Measurements from ENCODE around the gene DOK5.

DNA sequence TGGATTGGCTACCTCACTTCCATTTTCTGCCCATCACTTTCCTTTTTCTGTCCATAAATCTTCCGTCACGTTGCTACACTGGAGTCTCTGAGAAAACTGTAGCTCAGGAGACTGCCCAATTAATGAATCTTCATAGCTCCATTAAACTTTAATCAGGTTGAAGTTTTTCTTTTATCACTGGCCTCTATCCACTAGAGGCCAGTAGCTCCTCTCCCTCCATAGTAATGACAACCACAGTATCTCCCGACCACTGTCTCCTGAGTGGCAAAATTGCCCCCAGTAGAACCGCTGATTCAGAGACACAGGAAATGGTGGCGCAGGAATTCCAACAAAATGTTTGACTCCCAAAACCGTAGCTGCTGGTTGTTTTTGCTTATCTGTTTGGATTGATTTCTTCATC lies 18.4 kb upstream of the DOK5 start:
- TF ChIP-seq CTCF (conservative IDR thresholded peaks at IDR 0.05; ENCODE audit: low read depth, low read length) (no peak), POLR2A (IDR thresholded peaks at IDR 0.05; ENCODE audit: low read depth, low read length) (no peak), CEBPB (IDR thresholded peaks at IDR 0.05; ENCODE audit: low read depth, low read length) (no peak), ELK1 (IDR thresholded peaks at IDR 0.05; ENCODE audit: borderline replicate concordance, low read depth, low read length) (no peak), RFX5 (IDR thresholded peaks at IDR 0.05; ENCODE audit: low read depth, low read length) (no peak), SMC3 (IDR thresholded peaks at IDR 0.05; ENCODE audit: low read depth, low read length) (no peak), RAD21 (IDR thresholded peaks at IDR 0.05; ENCODE audit: low read length) (no peak), BHLHE40 (IDR thresholded peaks at IDR 0.05; ENCODE audit: low read depth, low read length) (no peak), MAFK (IDR thresholded peaks at IDR 0.05; ENCODE audit: low read depth, low read length) (no peak), MXI1 (IDR thresholded peaks at IDR 0.05; ENCODE audit: borderline replicate concordance, low read depth, low read length) (no peak)
- TF ChIP-seq, protein P1, sequence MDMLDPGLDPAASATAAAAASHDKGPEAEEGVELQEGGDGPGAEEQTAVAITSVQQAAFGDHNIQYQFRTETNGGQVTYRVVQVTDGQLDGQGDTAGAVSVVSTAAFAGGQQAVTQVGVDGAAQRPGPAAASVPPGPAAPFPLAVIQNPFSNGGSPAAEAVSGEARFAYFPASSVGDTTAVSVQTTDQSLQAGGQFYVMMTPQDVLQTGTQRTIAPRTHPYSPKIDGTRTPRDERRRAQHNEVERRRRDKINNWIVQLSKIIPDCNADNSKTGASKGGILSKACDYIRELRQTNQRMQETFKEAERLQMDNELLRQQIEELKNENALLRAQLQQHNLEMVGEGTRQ (IDR thresholded peaks at IDR 0.05; ENCODE audit: low read depth, low read length), result no peak
